ENCODE data around the gene MPP3.

Gene MPP3

GRCh38 chr17:43769859-43770258 is 63.1 kb downstream of the MPP3 start:
- peaks cover 40 to 98% (median 73%) of the 10 kb centered on the region in 11 experiments for H3K36me3 ChIP-seq
- H4K20me1 ChIP-seq, result peaks cover 0 to 16% (median 0%) of the 10 kb centered on the region in 11 experiments; a peak in 3 of 22 replicates
- peaks cover 33 to 98% (median 83%) of the 10 kb centered on the region in 10 experiments for H3K4me1 ChIP-seq
- peak overlapping the region in 9 of 11 experiments; percentile 65 to 87 (median 79); a peak in 16 of 22 replicates for H3K27ac ChIP-seq
- H3K4me3 ChIP-seq, result peak overlapping the region in 1 of 10 experiments; percentile 14; a peak in 2 of 20 replicates
- H3K9me3 ChIP-seq (replicated peaks in 1 of 11), result peaks cover 0 to 26% (median 0%) of the 10 kb centered on the region in 11 experiments; a peak in 10 of 22 replicates
- TF ChIP-seq Cebpa-rat (IDR thresholded peaks at IDR 0.05), result no peak
- H3K27me3 ChIP-seq, result no peaks in the 10 kb centered on the region
- peak overlapping the region in 7 of 11 experiments; percentile 79 to 98 (median 91); a peak in 15 of 22 replicates for H3K4me2 ChIP-seq
- H3K9ac ChIP-seq, result no peak overlapping the region; a peak in 1 of 22 replicates

GRCh38 chr17:43769426-43769825 is 63.5 kb downstream of the MPP3 start:
- peak overlapping the region in 8 of 11 experiments; percentile 21 to 70 (median 58); a peak in 10 of 22 replicates for H3K9ac ChIP-seq
- H3K27ac ChIP-seq, result peak overlapping the region; percentile 30 to 87 (median 73); a peak in 19 of 22 replicates
- H3K4me2 ChIP-seq, result peak overlapping the region in 10 of 11 experiments; percentile 58 to 98 (median 82); a peak in 18 of 22 replicates
- peak overlapping the region in 2 of 10 experiments; percentile 10 to 15; a peak in 3 of 20 replicates for H3K4me3 ChIP-seq
- peaks cover 36 to 98% (median 69%) of the 10 kb centered on the region in 11 experiments for H3K36me3 ChIP-seq
- peaks cover 33 to 98% (median 81%) of the 10 kb centered on the region in 10 experiments for H3K4me1 ChIP-seq
- peaks cover 0 to 22% (median 0%) of the 10 kb centered on the region in 11 experiments; a peak in 10 of 22 replicates for H3K9me3 ChIP-seq (replicated peaks in 1 of 11)
- TF ChIP-seq Cebpa-rat (IDR thresholded peaks at IDR 0.05), result no peak
- H3K27me3 ChIP-seq, result no peaks in the 10 kb centered on the region
- H4K20me1 ChIP-seq, result peaks cover 0 to 20% (median 0%) of the 10 kb centered on the region in 11 experiments; a peak in 3 of 22 replicates

DNA sequence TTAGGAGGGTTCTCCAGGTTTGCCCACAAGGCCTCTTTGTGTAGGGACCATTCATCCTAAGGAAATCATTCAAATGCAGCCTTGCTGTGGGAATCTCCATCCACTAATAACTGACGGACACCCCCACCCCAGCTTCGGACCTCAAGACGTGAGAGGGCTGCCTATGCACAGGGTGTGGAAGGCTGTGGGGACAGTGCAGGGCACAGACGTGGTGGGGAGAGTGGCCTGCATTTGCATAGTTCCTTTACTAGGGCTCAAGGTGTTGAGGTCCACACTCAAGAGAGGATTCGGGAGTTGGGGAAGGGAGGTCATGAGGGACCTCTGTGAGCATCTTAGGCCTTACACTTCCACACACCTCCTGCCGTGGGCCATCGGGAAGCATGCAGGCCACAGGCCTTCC is 64.0 kb downstream of the MPP3 start:
- Histone ChIP-seq H3K27me3 (no peaks in the 10 kb centered on the region), H3K9me3 (replicated peaks in 1 of 11) (peaks cover 0 to 18% (median 0%) of the 10 kb centered on the region in 11 experiments; a peak in 9 of 22 replicates), H3K36me3 (peaks cover 31 to 96% (median 64%) of the 10 kb centered on the region in 11 experiments), H3K9ac (peak overlapping the region in 10 of 11 experiments; percentile 18 to 70 (median 48); a peak in 16 of 22 replicates), H3K27ac (peak overlapping the region; percentile 30 to 87 (median 73); a peak in 20 of 22 replicates), H3K4me3 (peak overlapping the region in 3 of 10 experiments; percentile 10 to 15 (median 13); a peak in 3 of 20 replicates), H3K4me1 (peaks cover 30 to 96% (median 76%) of the 10 kb centered on the region in 10 experiments), H3K4me2 (peak overlapping the region; percentile 58 to 98 (median 80)), H4K20me1 (peaks cover 0 to 24% (median 0%) of the 10 kb centered on the region in 11 experiments; a peak in 3 of 22 replicates)
- TF ChIP-seq Cebpa-rat (IDR thresholded peaks at IDR 0.05), result no peak

DNA sequence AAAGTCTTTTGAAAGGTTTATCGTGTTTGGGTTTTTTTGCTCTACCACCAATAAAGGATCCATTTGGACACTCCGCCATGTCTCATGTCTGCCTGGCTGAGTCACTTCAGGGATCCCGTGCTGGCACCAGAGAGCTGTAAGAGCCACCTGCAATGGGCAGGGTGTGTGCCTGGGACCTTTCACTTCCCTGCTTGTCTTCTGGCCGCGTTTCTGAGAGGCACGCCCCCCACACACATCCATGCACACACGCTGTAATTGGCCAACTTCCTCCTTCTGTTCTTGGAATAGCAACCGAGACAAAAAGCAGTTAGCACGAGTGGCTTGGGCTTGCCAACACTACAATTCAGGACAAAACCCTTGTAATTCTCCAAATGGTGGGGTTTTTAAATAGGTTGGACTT is 64.6 kb downstream of the MPP3 start:
- H4K20me1 ChIP-seq, result peaks cover 0 to 24% (median 0%) of the 10 kb centered on the region in 11 experiments; a peak in 3 of 22 replicates
- H3K9ac ChIP-seq, result peak overlapping the region in 10 of 11 experiments; percentile 18 to 70 (median 48); a peak in 13 of 22 replicates
- H3K4me2 ChIP-seq, result peak overlapping the region; percentile 58 to 98 (median 80)
- peak overlapping the region in 1 of 10 experiments; percentile 10; a peak in 1 of 20 replicates for H3K4me3 ChIP-seq
- H3K36me3 ChIP-seq, result peaks cover 27 to 91% (median 59%) of the 10 kb centered on the region in 11 experiments
- no peaks in the 10 kb centered on the region for H3K27me3 ChIP-seq
- H3K27ac ChIP-seq, result peak overlapping the region; percentile 30 to 87 (median 73); a peak in 19 of 22 replicates
- peaks cover 0 to 14% (median 0%) of the 10 kb centered on the region in 11 experiments; a peak in 2 of 22 replicates for H3K9me3 ChIP-seq (replicated peaks in 1 of 11)
- TF ChIP-seq Cebpa-rat (IDR thresholded peaks at IDR 0.05), result no peak
- H3K4me1 ChIP-seq, result peaks cover 24 to 91% (median 70%) of the 10 kb centered on the region in 10 experiments

GRCh38 chr17:43767713-43768059 is 65.3 kb downstream of the MPP3 start:
- Histone ChIP-seq H3K36me3 (peaks cover 25 to 84% (median 56%) of the 10 kb centered on the region in 11 experiments), H3K27me3 (no peaks in the 10 kb centered on the region), H3K27ac (peak overlapping the region in 9 of 11 experiments; percentile 23 to 87 (median 79); a peak in 16 of 22 replicates), H4K20me1 (peaks cover 0 to 24% (median 0%) of the 10 kb centered on the region in 11 experiments; a peak in 3 of 22 replicates), H3K4me1 (peaks cover 17 to 84% (median 65%) of the 10 kb centered on the region in 10 experiments), H3K9me3 (replicated peaks in 1 of 11) (peaks cover 0 to 14% (median 0%) of the 10 kb centered on the region in 11 experiments; a peak in 2 of 22 replicates), H3K4me3 (no peak overlapping the region), H3K9ac (peak overlapping the region in 6 of 11 experiments; percentile 10 to 47 (median 28); a peak in 8 of 22 replicates), H3K4me2 (peak overlapping the region in 10 of 11 experiments; percentile 58 to 98 (median 82); a peak in 18 of 22 replicates)
- TF ChIP-seq Cebpa-rat (IDR thresholded peaks at IDR 0.05), result no peak

DNA sequence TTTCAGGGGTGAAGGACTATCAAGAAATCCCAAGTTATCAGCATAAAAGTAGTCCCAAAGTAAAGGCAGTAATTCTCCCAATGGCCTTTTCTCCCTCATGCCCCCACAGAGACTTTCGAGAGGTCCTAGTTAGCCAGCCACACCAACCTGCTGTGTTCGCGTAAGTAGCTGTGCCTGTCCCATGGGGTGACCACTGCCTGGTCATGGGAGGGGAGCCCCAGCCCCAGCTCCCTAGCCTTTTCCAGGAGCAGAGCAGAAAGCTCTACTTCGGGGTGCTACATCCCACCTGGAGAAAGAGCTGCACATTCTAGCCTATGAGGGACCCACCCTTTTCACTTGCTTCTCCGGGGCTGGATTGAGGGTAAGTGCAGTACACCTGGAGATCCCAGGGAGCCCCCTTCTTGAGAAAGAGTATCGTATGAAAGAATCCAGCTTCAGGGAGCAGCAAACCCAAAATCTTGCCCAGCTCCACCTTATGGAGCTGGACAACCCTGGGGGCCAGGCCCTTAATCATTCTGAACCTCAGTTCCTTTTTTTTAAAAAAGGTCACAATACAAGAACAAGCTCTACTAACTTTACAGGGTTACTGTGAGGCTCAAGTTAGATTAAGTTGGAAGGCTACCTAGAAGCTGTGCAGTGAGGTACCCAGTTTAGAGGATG is 65.8 kb downstream of the MPP3 start:
- Histone ChIP-seq H3K4me1 (peaks cover 14 to 79% (median 60%) of the 10 kb centered on the region in 10 experiments), H3K27me3 (no peaks in the 10 kb centered on the region), H3K9ac (peak overlapping the region in 6 of 11 experiments; percentile 10 to 47 (median 28); a peak in 7 of 22 replicates), H3K9me3 (replicated peaks in 1 of 11) (peaks cover 0 to 14% (median 0%) of the 10 kb centered on the region in 11 experiments; a peak in 2 of 22 replicates), H3K36me3 (peaks cover 20 to 79% (median 51%) of the 10 kb centered on the region in 11 experiments; a peak in 21 of 22 replicates), H3K4me2 (peak overlapping the region in 8 of 11 experiments; percentile 58 to 98 (median 88); a peak in 15 of 22 replicates), H3K4me3 (no peak overlapping the region), H3K27ac (peak overlapping the region in 9 of 11 experiments; percentile 23 to 87 (median 79); a peak in 15 of 22 replicates), H4K20me1 (peaks cover 0 to 24% (median 0%) of the 10 kb centered on the region in 11 experiments; a peak in 3 of 22 replicates)
- no peak for TF ChIP-seq Cebpa-rat (IDR thresholded peaks at IDR 0.05)

DNA sequence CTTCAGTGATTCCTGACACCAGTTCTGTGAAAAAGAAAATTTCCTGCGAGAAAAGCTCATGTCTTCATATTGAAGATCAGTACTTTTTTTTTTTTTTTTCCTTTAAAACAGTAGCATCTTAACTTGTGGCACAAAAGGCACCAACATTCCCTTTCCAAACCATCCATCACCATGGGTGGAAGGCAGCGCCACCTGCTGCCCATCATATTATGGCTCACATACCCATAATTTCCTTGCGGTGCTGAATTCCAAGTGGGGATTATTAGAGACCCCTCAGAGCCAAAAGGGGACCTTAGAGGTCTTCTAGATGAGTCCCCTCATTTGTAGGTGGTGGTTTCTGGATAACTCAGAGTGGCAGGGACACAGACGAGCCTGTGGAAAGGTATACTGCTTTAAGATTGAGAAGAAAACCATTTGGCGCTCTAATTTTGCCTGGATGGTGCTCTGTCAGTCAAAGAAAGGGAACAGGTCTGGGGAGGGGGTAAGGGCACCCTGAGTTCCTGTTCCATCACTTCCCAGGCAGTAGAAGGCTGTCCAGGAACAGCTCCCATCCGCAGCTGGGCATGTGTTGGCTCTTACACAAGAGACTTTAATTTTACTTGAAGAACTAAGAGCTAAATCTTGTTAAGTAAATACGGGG is 66.4 kb downstream of the MPP3 start:
- no peak for TF ChIP-seq Cebpa-rat (IDR thresholded peaks at IDR 0.05)
- H3K4me2 ChIP-seq, result peak overlapping the region in 6 of 11 experiments; percentile 79 to 98 (median 92); a peak in 12 of 22 replicates
- H3K4me3 ChIP-seq, result no peak overlapping the region
- no peak overlapping the region; a peak in 1 of 22 replicates for H3K9ac ChIP-seq
- H4K20me1 ChIP-seq, result peaks cover 0 to 24% (median 0%) of the 10 kb centered on the region in 11 experiments; a peak in 3 of 22 replicates
- peaks cover 17 to 72% (median 44%) of the 10 kb centered on the region in 11 experiments; a peak in 21 of 22 replicates for H3K36me3 ChIP-seq
- H3K27ac ChIP-seq, result peak overlapping the region in 5 of 11 experiments; percentile 51 to 87 (median 83); a peak in 6 of 22 replicates
- peaks cover 0 to 14% (median 0%) of the 10 kb centered on the region in 11 experiments; a peak in 2 of 22 replicates for H3K9me3 ChIP-seq (replicated peaks in 1 of 11)
- no peaks in the 10 kb centered on the region for H3K27me3 ChIP-seq
- H3K4me1 ChIP-seq, result peaks cover 14 to 72% (median 53%) of the 10 kb centered on the region in 10 experiments
